Measurements from ENCODE around the gene LDLRAD4. TPM values are rescaled to one million over a fixed set of nuclear protein-coding genes. Genes with fewer than 3 reads are reported as not detected.

Gene LDLRAD4
- total and polyA plus RNA-seq, 9 of the 15 experiments (the other 6 are each of a cell fraction or from before 2014, with no cell fraction given) = 0.01 TPM; not detected in 8

DNA sequence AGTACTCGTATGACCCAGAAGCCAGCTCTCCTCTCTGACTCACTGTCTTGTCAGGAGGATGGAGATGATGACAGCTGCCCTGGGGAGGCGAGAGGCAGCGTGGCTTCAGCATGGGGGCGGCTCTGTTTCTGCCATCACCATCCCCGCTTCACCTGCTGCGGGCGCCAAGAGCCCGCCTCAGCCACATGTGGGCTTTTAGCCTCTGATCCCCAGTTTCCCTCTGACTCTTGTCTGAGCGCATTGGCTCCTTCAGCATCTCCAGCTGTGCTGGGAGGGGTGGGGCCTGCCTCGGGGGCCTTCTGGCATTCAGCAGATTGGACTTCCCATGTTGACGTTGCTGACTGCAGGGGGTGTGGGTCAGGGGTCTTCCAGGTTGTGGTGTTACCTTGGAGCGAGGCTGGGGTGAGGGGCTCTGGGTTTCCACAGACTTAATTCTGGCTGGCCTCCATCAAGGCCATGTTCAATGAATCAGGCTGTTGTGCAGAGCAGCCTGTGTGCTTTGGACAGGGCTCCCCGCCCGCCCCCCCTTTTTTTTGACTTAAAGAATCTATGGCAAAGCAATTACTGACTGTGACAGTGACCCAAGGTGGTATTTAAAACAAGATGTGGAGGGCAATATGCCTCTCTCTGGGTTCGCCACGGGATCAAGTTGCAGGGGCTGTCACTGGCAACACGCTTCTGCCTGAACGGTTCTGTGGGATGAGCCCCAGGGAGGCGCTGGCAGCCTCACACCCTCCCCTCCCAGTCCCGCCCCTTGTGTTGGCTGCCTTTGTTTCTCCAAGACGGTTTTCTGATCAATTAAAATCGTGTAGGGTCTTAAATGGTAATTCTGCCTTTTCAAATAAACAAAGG lies 228.3 kb downstream of the LDLRAD4 start (continued):
- TF ChIP-seq, protein P1, sequence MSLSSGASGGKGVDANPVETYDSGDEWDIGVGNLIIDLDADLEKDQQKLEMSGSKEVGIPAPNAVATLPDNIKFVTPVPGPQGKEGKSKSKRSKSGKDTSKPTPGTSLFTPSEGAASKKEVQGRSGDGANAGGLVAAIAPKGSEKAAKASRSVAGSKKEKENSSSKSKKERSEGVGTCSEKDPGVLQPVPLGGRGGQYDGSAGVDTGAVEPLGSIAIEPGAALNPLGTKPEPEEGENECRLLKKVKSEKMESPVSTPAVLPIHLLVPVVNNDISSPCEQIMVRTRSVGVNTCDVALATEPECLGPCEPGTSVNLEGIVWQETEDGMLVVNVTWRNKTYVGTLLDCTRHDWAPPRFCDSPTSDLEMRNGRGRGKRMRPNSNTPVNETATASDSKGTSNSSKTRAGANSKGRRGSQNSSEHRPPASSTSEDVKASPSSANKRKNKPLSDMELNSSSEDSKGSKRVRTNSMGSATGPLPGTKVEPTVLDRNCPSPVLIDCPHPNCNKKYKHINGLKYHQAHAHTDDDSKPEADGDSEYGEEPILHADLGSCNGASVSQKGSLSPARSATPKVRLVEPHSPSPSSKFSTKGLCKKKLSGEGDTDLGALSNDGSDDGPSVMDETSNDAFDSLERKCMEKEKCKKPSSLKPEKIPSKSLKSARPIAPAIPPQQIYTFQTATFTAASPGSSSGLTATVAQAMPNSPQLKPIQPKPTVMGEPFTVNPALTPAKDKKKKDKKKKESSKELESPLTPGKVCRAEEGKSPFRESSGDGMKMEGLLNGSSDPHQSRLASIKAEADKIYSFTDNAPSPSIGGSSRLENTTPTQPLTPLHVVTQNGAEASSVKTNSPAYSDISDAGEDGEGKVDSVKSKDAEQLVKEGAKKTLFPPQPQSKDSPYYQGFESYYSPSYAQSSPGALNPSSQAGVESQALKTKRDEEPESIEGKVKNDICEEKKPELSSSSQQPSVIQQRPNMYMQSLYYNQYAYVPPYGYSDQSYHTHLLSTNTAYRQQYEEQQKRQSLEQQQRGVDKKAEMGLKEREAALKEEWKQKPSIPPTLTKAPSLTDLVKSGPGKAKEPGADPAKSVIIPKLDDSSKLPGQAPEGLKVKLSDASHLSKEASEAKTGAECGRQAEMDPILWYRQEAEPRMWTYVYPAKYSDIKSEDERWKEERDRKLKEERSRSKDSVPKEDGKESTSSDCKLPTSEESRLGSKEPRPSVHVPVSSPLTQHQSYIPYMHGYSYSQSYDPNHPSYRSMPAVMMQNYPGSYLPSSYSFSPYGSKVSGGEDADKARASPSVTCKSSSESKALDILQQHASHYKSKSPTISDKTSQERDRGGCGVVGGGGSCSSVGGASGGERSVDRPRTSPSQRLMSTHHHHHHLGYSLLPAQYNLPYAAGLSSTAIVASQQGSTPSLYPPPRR (CRISPR knock-in tag; IDR thresholded peaks at IDR 0.05; ENCODE audit: borderline replicate concordance) = no peak
- TF ChIP-seq, protein P2, sequence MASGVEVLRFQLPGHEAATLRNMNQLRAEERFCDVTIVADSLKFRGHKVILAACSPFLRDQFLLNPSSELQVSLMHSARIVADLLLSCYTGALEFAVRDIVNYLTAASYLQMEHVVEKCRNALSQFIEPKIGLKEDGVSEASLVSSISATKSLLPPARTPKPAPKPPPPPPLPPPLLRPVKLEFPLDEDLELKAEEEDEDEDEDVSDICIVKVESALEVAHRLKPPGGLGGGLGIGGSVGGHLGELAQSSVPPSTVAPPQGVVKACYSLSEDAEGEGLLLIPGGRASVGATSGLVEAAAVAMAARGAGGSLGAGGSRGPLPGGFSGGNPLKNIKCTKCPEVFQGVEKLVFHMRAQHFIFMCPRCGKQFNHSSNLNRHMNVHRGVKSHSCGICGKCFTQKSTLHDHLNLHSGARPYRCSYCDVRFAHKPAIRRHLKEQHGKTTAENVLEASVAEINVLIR (CRISPR knock-in tag; IDR thresholded peaks at IDR 0.05) = no peak
- TF ChIP-seq, protein P3, sequence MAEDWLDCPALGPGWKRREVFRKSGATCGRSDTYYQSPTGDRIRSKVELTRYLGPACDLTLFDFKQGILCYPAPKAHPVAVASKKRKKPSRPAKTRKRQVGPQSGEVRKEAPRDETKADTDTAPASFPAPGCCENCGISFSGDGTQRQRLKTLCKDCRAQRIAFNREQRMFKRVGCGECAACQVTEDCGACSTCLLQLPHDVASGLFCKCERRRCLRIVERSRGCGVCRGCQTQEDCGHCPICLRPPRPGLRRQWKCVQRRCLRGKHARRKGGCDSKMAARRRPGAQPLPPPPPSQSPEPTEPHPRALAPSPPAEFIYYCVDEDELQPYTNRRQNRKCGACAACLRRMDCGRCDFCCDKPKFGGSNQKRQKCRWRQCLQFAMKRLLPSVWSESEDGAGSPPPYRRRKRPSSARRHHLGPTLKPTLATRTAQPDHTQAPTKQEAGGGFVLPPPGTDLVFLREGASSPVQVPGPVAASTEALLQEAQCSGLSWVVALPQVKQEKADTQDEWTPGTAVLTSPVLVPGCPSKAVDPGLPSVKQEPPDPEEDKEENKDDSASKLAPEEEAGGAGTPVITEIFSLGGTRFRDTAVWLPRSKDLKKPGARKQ (CRISPR knock-in tag; IDR thresholded peaks at IDR 0.05) = no peak
- TF ChIP-seq ZNF57 (CRISPR knock-in tag; IDR thresholded peaks at IDR 0.05) = no peak
- TF ChIP-seq, protein P4, sequence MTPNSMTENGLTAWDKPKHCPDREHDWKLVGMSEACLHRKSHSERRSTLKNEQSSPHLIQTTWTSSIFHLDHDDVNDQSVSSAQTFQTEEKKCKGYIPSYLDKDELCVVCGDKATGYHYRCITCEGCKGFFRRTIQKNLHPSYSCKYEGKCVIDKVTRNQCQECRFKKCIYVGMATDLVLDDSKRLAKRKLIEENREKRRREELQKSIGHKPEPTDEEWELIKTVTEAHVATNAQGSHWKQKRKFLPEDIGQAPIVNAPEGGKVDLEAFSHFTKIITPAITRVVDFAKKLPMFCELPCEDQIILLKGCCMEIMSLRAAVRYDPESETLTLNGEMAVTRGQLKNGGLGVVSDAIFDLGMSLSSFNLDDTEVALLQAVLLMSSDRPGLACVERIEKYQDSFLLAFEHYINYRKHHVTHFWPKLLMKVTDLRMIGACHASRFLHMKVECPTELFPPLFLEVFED (CRISPR knock-in tag; conservative IDR thresholded peaks at IDR 0.05) = no peak
- TF ChIP-seq ZNF507 (tag; conservative IDR thresholded peaks at IDR 0.05) = no peak

All from K562 (cell line).